Right lobe of liver (tissue), 6 donors: ENCODE results near the gene PRKACA. TPM values are rescaled to one million over a fixed set of nuclear protein-coding genes. Genes with fewer than 3 reads are reported as not detected.

Experiments used
- ATAC-seq, 4 donors: fragments of 200-7000 bp; cut with Tn5 transposase; one replicate each; pipeline ENCODE4 v1.9.1; 2020; ENCODE audit warnings: mild to moderate bottlenecking in 4 of 4, moderate library complexity in 4 of 4
- DNase-seq, 3 donors: peaks; one replicate each; pipeline ENCODE4 v3.0.0-alpha.2; 2020
- H3K27ac ChIP-seq, 3 donors: fragments of 200-600 bp; one replicate each; pipeline ENCODE4 v1.8.0; 2022
- H3K27me3 ChIP-seq, 2 donors: fragments of 200-600 bp; one replicate each; pipeline ENCODE4 v1.8.0; 2022
- H3K36me3 ChIP-seq, 4 donors: fragments of 200-600 bp; sonication (generic) in 1 of 4; one replicate each; pipeline versions ENCODE4 v1.5.1 to v1.8.0; 2017 to 2022; ENCODE audit warnings: control low read depth in 1 of 4
- H3K4me1 ChIP-seq, 4 donors: fragments of 200-600 bp; sonication (generic) in 1 of 4; one replicate each; pipeline versions ENCODE4 v1.5.1 to v1.8.0; 2017 to 2022; ENCODE audit warnings: control low read depth in 1 of 4
- H3K4me3 ChIP-seq, 3 donors: fragments of 200-600 bp; one replicate each; pipeline ENCODE4 v1.8.0; 2022
- H3K9me3 ChIP-seq, 4 donors: fragments of 200-600 bp; sonication (generic) in 1 of 4; one replicate each; pipeline versions ENCODE4 v1.5.1 to v1.8.0; 2017 to 2022; ENCODE audit warnings: control low read depth in 1 of 4
- CTCF ChIP-seq, 4 donors: fragments of 200-600 bp in 3 of 4; fragments of 450-650 bp in 1 of 4; IDR thresholded peaks; one replicate each; pipeline versions ENCODE4 v1.5.1 to v1.8.0; 2016 to 2022; ENCODE audit warnings: antibody characterized with exemption in 4 of 4, mild to moderate bottlenecking in 2 of 4
- POLR2A ChIP-seq: fragments of 450-650 bp; IDR thresholded peaks from one replicate; pipeline ENCODE4 v1.6.1; 2017; ENCODE audit warnings: antibody characterized with exemption, mild to moderate bottlenecking
- WGBS: methylation state at CpG from one replicate; pipeline ENCODE4 v1.1.6; 2018; ENCODE audit warnings: low coverage, low lambda C conversion rate; ENCODE audit not compliant: insufficient coverage; ENCODE audit errors: missing lambda C conversion rate; 5-methylcytosine and 5-hydroxymethylcytosine counted together
- intact Hi-C, 2 donors: fragments of 100-400 bp; cut with DNase I; formaldehyde crosslinking; loops; one replicate each; pipeline versions ENCODE4 v1.11.2 to v1.14.1; 2022
- total RNA-seq, 6 experiments: library from RNA; depleted of rRNA in 2 of 6; stranded (reverse); fragments of >200 nt in 2 of 6; fragmentation: NEBNext Ultra II Directional in 3 of 6; extraction: Animal tissue kit (Norgen Biotek cat#: 25700) in 3 of 6; gene quantifications; one replicate each; pipeline versions ENCODE4 v1.1.0 to v1.2.4, GENCODE V29; 2016 to 2023
- donor health status: DM: no; HTN: yes; CAD: no.
- donor health status: DM: no; HTN: no; CAD: no.
- donor health status: DM: no; HTN: no; CAD: no.
- donor health status: DM: no; HTN: yes; CAD: no.
- donor health status: DM: no; HTN: yes; CAD: no.

The PRKACA gene
- total RNA-seq, 6 experiments from 2014 or later = 54.8 to 87.5 (median 63.1) TPM

GRCh38 chr19:14159059-14159458 lies 41.5 kb upstream of the PRKACA start:
- Histone ChIP-seq H3K27me3 (no peaks in the 10 kb centered on the region), H3K4me3 (no peak overlapping the region), H3K4me1 (no peaks in the 10 kb centered on the region), H3K27ac (no peak overlapping the region), H3K36me3 (peaks cover 0 to 5% (median 0%) of the 10 kb centered on the region in 4 donors), H3K9me3 (no peaks in the 10 kb centered on the region)
- 70% methylated on average over 4 of the region's 12 CpGs for WGBS
- intact Hi-C loops = no loop called here
- TF ChIP-seq POLR2A (no peak), CTCF (IDR thresholded peaks at IDR 0.05) (no peak)
- ATAC-seq (no peak), DNase-seq (no peak)

- Histone ChIP-seq H3K4me1 (no peaks in the 10 kb centered on the region), H3K27ac (no peak overlapping the region), H3K4me3 (no peak overlapping the region), H3K9me3 (no peaks in the 10 kb centered on the region), H3K27me3 (no peaks in the 10 kb centered on the region), H3K36me3 (peaks cover 0 to 5% (median 0%) of the 10 kb centered on the region in 4 donors)
- no peak for TF ChIP-seq POLR2A
- TF ChIP-seq CTCF (IDR thresholded peaks at IDR 0.05) = no peak
- 96% methylated on average over 9 of the region's 16 CpGs for WGBS
- DNase-seq (no peak), ATAC-seq (no peak)
- intact Hi-C loops = no loop called here
Measured at GRCh38 chr19:14158276-14159023, 40.9 kb upstream of the PRKACA start.

GRCh38 chr19:14156971-14157717 lies 39.6 kb upstream of the PRKACA start:
- no peaks in the 10 kb centered on the region for H3K9me3 ChIP-seq
- H3K4me3 ChIP-seq = no peak overlapping the region
- no peak for DNase-seq
- peaks cover 0 to 5% (median 0%) of the 10 kb centered on the region in 4 donors for H3K36me3 ChIP-seq
- no peak overlapping the region for H3K27ac ChIP-seq
- H3K4me1 ChIP-seq = no peaks in the 10 kb centered on the region
- intact Hi-C loops = no loop called here
- no peaks in the 10 kb centered on the region for H3K27me3 ChIP-seq
- no CpG with 5 or more reads among the region's 26 CpGs for WGBS
- TF ChIP-seq POLR2A = no peak
- no peak for TF ChIP-seq CTCF (IDR thresholded peaks at IDR 0.05)
- no peak for ATAC-seq

- WGBS = no CpG with 5 or more reads among the region's 12 CpGs
Measured at GRCh38 chr19:14156122-14156521, 38.6 kb upstream of the PRKACA start.

More at GRCh38 chr19:14156122-14156521, 38.6 kb upstream of the PRKACA start:
- no peak for DNase-seq
- intact Hi-C loops = no loop called here
- Histone ChIP-seq H3K36me3 (peaks cover 0 to 5% (median 0%) of the 10 kb centered on the region in 4 donors), H3K27me3 (no peaks in the 10 kb centered on the region), H3K4me1 (no peaks in the 10 kb centered on the region), H3K4me3 (no peak overlapping the region), H3K9me3 (no peaks in the 10 kb centered on the region), H3K27ac (no peak overlapping the region)
- ATAC-seq = no peak
- TF ChIP-seq POLR2A (no peak), CTCF (IDR thresholded peaks at IDR 0.05) (no peak)
